Subcutaneous adipose tissue (tissue), 4 donors: ENCODE results near the gene SELENOO. TPM values are rescaled to one million over a fixed set of nuclear protein-coding genes. Genes with fewer than 3 reads are reported as not detected.

Experiments used
- total RNA-seq, 4 donors: library from RNA; depleted of rRNA; stranded (reverse); fragments of >200 nt; gene quantifications; one replicate each; pipeline ENCODE4 v1.1.0, GENCODE V29; 2016
- TF ChIP-seq, protein P1 (sequence below): fragments of 450-650 bp; IDR thresholded peaks from one replicate; pipeline ENCODE4 v1.5.1; 2016; ENCODE audit warnings: low read depth, mild to moderate bottlenecking, control low read depth, antibody characterized with exemption, moderate library complexity

The SELENOO gene
- total RNA-seq, 4 donors from 2014 or later = 13.2 to 36.5 (median 18.9) TPM

DNA sequence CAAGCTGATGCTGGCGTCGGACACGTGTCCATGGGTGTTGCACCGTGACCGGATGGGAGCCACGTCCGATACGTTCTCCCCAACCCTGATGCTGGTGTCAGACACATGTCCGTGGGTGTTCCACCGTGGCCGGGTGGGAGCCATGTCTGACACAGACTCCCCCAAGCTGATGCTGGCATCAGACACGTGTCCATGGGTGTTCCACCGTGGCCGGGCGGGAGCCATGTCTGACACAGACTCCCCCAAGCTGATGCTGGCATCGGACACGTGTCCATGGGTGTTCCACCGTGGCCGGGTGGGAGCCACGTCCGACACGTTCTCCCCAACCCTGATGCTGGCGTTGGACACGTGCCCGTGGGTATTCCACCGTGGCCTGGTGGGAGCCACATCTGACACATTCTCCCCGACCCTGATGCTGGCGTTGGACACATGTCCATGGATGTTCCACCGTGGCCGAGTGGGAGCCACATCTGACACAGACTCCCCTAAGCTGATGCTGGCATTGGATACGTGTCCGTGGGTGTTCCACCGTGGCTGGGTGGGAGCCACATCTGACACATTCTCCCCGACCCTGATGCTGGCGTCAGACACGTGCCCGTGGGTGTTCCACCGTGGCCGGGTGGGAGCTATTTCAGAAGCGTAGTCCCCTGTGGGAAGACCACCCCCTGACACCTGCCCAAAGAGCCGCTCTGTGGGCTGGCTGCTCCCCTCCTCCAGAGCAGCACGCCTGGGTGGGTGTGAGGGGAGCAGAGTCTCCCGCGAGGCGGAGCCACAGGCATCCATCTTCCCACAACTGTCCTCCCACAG, 20.0 kb downstream of the SELENOO start:
- TF ChIP-seq, protein P1, sequence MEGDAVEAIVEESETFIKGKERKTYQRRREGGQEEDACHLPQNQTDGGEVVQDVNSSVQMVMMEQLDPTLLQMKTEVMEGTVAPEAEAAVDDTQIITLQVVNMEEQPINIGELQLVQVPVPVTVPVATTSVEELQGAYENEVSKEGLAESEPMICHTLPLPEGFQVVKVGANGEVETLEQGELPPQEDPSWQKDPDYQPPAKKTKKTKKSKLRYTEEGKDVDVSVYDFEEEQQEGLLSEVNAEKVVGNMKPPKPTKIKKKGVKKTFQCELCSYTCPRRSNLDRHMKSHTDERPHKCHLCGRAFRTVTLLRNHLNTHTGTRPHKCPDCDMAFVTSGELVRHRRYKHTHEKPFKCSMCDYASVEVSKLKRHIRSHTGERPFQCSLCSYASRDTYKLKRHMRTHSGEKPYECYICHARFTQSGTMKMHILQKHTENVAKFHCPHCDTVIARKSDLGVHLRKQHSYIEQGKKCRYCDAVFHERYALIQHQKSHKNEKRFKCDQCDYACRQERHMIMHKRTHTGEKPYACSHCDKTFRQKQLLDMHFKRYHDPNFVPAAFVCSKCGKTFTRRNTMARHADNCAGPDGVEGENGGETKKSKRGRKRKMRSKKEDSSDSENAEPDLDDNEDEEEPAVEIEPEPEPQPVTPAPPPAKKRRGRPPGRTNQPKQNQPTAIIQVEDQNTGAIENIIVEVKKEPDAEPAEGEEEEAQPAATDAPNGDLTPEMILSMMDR = no peak

DNA sequence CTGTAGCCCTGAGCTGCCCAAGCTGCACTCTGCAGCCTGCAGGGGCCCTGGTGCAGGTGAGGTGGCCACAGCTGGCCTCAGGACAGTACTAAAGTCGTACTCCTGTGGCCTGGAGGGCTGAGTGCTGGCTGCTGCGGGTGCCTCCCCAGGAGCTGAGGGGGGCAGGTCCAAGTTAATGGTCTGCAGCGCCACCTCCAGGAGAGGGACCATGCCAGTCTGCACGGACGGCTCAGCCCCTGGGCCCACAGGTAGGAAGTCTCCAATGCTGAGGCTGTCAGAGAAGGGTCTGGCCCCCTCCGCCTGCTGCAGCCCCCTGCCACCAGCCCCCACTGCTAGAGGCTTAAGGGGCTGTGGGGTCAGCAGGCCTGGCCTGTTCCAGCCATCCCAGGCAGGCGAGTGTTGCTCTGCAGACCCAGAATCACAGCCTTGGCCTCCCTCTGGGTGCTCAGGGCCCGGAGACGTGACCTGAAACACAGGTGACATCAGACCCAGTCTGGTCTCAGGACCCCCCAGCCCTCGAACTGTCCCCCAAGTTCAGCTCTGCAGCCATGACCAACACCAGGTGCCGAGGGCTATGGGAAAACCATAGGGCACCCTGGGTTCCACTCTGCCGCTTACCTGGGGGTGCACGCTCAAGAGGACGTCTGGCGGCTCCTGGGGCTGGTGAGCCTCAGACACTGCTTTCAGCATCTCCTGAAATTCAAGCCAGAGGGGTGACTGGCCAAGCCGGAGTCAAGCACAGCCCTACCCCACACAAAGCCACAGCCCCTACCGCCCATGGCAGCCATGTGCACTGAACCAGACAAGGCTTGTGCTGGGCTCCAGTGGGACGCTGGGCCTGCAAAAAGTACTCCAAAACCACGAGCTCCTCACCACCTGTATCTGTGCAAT, 20.8 kb downstream of the SELENOO start:
- TF ChIP-seq, protein P1 = no peak

DNA sequence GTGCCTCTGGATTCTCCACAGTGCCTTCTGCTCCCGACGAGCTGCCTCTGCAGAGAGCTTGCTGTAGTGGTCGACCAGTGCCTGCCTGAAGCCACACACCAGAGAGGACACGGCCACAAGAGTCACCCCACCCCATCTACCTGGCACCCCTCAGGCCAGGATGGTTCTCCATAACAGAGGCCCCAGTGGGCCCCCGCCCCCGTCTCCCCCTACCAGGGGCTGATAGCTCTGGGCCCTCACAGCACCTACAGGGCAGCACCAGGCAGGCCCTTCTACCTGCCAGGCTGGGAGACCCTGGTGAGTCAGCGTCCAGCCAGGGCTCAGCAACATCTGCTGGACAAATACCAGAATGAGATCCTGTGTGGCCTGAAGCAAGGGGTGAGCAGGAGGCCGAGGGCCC, 21.7 kb downstream of the SELENOO start:
- TF ChIP-seq, protein P1 = no peak

DNA sequence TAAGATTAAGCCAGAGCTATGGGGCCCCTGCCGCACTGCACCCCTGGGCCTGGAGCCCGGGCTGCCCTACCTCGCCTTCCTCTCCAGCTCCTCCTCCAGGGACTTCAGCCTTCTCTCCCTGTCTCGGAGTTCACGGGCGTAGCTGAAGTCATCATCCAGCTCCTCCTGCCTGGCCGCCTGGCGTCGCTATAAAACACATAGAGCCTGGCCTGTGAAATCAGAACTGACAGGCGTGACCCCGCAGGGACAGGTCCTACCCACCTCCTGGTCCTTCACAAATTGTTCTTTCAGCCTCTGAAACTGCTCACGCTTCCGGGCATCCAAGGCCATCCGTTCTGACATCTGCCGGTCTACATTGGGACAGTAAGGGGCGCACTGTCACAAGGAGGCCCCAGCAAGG, 23.3 kb downstream of the SELENOO start:
- TF ChIP-seq, protein P1 = no peak

DNA sequence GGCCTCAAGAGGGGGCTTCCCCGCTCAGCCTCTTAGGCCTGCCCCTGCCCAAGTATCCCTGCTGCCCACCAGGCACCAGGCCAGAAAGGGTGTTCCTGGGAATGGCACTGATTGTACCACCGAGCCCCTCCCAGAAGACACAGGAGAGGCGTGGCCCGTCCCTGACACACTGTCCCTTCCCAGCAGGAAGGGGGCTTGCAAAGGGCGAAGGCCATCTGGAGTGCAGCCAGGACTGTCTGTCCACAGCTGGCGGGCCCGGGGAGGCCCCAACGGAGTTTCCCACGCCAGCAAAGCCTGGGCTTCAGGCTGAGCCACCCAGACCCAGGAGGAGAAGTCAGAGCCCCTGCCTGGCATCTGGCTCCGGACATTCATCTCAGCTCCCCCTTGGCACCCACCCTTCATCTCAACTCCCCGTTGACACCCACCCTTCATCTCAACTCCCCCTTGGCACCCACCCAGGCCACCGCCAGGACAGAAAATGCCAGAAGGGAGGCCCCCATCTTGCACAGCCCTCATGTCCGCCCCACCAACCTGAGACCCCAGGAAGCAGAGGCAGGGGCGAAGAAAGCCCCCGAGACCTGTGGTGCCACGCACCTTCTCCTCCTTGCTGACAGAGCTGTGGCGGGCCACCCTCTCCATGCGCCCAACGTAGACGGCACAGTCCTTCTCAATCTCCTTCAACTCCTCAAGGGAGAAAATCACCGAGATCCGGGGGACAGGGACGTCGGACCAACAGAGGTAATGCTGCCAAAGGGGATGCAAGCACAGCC, 24.6 kb downstream of the SELENOO start:
- TF ChIP-seq, protein P1 = no peak

DNA sequence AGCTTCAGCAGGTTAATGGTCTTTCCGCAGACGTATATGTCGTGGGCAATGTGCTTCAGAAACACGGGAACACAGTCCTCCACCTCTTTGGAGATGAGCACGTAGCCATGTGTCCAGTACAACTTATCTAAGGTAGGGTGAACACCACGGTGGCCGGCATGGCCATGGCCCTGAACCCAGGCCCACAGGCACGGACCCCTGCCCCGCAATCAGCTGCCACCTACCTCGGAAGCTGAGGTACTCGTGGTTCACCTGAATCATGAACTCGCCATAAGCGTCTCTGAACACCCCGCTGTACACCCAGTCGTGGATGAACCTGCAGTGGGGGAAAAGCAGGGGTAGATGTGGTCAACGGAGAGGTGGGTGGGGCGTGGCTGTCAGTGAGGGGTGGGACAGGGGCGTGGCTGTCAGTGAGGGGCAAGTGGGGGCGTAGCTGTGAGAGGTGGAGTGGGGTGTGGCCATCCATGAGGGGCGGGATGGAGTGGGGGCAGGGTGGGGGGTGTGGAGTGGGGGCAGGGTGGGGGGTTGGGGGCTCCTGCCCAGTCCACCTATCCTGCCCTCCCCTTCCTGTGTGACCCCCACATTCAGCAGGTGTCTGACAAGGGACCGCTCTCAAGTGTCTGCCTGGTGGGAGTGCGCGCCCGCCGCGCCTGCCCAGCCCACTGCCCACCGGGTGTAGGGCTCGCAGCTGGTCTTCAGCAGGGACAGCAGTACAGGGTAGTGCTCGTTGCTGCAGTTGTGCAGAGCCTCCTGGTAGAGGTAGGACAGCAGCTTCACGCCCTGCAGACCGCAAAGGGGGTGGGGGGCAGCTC, 25.5 kb downstream of the SELENOO start:
- TF ChIP-seq, protein P1 = no peak
